Activated naive CD4-positive, alpha-beta T cell treated with anti-CD3 and anti-CD28 coated beads, Interleukin-2, amount 50 U/mL, for 24 hours (primary cell): ENCODE measurements around the gene C6orf163.

ENCODE experiments used
- H3K27ac Mint-ChIP-seq: one replicate; pipeline ENCODE4 v1.8.0; 2021; ENCODE audit warnings: mild to moderate bottlenecking, mixed read lengths
- H3K27me3 Mint-ChIP-seq: one replicate; pipeline ENCODE4 v1.8.0; 2021; ENCODE audit warnings: mixed read lengths
- H3K36me3 Mint-ChIP-seq: one replicate; pipeline ENCODE4 v1.8.0; 2021; ENCODE audit warnings: mixed read lengths
- H3K4me1 Mint-ChIP-seq: one replicate; pipeline ENCODE4 v1.8.0; 2021; ENCODE audit warnings: mixed read lengths
- H3K4me3 Mint-ChIP-seq: one replicate; pipeline ENCODE4 v1.8.0; 2021; ENCODE audit warnings: mild to moderate bottlenecking, mixed read lengths
- H3K9me3 Mint-ChIP-seq: one replicate; pipeline ENCODE4 v1.8.0; 2021; ENCODE audit warnings: mixed read lengths

Gene C6orf163

DNA sequence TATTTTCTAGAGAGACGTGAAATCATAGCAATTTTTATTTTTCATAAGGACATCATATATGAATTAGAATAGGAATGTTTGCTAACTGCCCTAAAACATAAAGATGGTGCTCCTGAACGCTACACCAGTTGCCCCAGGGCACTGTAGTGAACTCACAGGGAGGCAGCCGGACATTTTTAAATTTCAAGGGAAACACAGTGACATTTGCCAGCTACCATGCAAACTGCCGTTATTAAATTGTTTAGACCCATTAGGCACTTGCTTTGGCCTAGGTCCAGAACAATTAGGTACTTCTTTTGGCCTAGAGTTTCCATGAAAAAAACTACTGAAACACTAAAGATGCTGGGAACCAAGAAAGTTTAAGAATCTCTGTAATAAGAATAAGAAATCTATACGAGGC lies 38.2 kb downstream of the C6orf163 start:
- H3K4me1 Mint-ChIP-seq, result no peaks in the 10 kb centered on the region
- H3K36me3 Mint-ChIP-seq, result no peaks in the 10 kb centered on the region
- no peak overlapping the region for H3K27ac Mint-ChIP-seq
- no peak overlapping the region for H3K4me3 Mint-ChIP-seq
- no peaks in the 10 kb centered on the region for H3K27me3 Mint-ChIP-seq
- no peaks in the 10 kb centered on the region for H3K9me3 Mint-ChIP-seq

DNA sequence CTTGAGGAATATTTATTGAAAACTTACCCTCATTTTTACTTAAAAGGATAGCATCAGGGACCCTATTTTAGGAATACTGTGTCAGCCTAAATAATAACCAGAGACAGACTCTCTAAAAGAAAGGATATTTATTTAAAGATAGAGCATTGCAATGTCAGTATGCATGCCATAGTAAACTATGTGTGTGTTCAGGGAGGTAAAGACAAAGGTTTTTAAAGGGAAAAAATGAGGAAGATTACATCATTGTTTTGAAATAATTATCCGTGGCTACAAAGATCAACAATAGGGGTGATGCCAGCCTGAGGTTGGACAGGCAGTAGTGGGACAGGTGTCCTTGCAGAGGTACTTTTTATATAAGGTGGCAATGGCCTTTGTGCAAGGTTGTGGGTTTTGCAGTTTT lies 39.4 kb downstream of the C6orf163 start:
- H3K36me3 Mint-ChIP-seq, result no peaks in the 10 kb centered on the region
- no peaks in the 10 kb centered on the region for H3K4me1 Mint-ChIP-seq
- no peak overlapping the region for H3K27ac Mint-ChIP-seq
- no peaks in the 10 kb centered on the region for H3K27me3 Mint-ChIP-seq
- H3K4me3 Mint-ChIP-seq, result no peak overlapping the region
- no peaks in the 10 kb centered on the region for H3K9me3 Mint-ChIP-seq

DNA sequence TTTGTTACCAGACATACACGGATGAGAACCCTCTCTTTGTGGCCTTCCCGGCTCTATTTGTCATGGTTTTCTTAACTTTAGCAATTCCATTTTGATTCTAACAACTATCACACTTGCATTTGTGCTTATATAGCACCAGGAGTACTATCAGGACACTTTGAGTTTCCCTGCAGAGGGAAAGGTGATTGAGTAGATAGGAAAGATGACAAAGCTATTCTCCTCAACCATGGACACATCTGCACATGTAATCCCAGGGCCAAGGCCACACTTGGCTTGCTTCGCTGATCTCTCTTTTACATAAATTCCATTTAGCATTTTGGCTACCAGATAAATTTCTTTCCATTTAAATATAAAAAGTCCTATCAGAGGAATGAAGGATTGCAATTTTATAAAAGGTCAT lies 39.8 kb downstream of the C6orf163 start:
- H3K27ac Mint-ChIP-seq, result no peak overlapping the region
- H3K4me1 Mint-ChIP-seq, result no peaks in the 10 kb centered on the region
- no peak overlapping the region for H3K4me3 Mint-ChIP-seq
- H3K36me3 Mint-ChIP-seq, result no peaks in the 10 kb centered on the region
- no peaks in the 10 kb centered on the region for H3K9me3 Mint-ChIP-seq
- no peaks in the 10 kb centered on the region for H3K27me3 Mint-ChIP-seq

DNA sequence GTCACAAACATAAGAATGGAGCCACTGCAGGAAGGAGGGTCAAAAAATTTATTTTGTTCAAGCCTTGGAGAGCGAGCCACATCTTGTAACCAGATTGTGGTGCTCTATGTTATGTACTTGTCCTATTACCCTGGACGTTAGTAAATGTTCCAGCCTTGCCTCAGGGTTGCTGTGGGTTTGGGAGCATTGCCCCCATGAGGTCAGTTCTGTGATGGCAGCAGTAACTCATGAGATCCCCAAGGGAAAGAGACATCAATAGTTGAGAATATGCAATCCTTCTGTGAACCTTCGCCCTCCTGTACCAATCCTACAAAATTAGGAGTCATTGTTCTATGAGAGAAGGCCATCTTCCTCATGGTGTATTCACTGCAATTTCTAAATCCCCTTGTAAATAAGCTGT lies 46.7 kb downstream of the C6orf163 start:
- Mint-ChIP-seq H3K27me3 (no peaks in the 10 kb centered on the region), H3K36me3 (no peaks in the 10 kb centered on the region), H3K9me3 (no peaks in the 10 kb centered on the region), H3K4me3 (no peak overlapping the region), H3K4me1 (peaks cover 3% of the 10 kb centered on the region), H3K27ac (no peak overlapping the region)

DNA sequence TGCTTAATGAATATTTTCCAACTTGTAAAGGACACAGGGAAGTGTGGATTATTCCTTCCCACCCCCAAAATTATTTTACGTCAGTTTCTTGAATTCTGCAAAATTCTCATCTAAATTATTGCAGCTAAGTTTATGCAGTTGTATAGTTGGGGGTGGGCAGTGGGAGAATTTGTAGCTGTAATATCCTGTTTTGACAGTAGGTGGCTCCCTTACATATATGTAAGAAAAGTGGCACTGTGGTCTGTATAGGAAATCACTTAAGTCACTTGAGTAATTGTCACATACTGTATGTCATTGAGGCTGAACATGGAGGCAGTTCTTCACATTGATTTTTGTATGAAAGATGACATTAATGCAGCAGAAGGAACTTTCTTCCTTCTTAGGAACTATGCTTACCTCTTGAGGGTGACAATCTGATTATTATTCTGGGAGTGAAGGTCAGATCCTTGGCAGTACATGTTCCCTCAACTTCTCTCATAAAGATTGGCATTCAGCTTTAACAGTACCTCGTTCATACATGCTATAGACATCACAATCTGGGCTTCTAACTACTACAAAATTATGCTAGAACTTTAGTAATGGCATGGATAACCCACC lies 48.5 kb downstream of the C6orf163 start:
- Mint-ChIP-seq H3K27me3 (no peaks in the 10 kb centered on the region), H3K4me3 (no peak overlapping the region), H3K36me3 (no peaks in the 10 kb centered on the region), H3K9me3 (no peaks in the 10 kb centered on the region), H3K4me1 (peaks cover 3% of the 10 kb centered on the region), H3K27ac (no peak overlapping the region)

DNA sequence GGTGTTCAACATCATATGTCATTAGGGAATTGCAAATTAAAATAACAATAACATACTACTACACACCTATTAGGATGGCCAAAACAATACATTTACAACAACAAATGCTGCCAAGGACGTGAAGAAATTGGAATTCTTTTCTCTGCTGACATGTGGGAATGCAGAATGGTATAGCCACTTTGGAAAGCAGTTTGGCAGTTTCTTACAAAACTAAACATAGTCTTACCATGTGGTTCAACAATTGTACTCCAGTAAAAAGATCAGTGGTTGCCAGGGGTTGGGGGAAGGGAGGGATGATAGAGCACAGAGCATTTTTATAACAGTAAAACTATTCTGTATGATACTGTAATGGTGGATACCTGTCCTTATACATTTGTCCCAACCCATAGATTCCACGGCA lies 50.8 kb downstream of the C6orf163 start:
- peaks cover 3% of the 10 kb centered on the region for H3K4me1 Mint-ChIP-seq

DNA sequence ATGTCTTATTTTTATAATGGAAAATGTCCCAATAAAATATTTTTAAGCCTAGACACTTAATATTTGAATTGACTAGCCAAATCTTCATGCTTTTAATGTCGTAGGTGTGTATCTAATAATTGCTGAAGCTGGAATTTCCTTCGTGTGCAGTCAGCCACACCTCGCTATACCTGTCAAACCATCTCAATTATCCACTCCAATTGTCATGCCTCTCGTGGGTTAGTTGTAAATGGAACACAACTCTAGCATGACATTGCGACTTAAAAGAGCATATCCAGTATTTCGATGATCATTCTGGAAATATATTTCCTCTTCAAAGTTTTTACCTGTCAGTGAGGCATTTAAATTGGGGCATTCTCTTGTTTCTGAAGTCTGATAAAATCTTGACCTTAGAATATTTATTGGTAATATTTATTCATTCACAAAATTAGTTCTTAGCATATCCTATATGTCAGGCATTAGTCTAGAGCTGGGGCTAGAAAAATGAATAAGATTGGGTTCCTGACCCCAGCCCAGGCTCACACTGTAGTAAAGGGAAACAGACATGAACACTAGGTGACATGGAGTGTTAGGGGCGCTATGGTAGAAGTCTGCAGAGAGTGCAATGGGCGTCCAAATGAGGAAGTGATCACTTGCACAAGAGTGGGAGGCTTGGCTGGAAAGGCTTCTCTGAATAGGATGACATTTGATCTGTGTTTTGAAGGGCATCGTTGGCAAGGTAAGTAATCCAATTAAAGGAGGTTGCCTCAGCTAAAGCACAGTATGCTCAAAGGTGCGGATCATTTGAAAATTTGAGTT lies 52.2 kb downstream of the C6orf163 start:
- H3K4me3 Mint-ChIP-seq, result no peak overlapping the region

More for the DNA sequence above, 50.8 kb downstream of the C6orf163 start:
- H3K9me3 Mint-ChIP-seq, result no peaks in the 10 kb centered on the region
- no peaks in the 10 kb centered on the region for H3K27me3 Mint-ChIP-seq
- no peak overlapping the region for H3K27ac Mint-ChIP-seq
- no peak overlapping the region for H3K4me3 Mint-ChIP-seq
- no peaks in the 10 kb centered on the region for H3K36me3 Mint-ChIP-seq

DNA sequence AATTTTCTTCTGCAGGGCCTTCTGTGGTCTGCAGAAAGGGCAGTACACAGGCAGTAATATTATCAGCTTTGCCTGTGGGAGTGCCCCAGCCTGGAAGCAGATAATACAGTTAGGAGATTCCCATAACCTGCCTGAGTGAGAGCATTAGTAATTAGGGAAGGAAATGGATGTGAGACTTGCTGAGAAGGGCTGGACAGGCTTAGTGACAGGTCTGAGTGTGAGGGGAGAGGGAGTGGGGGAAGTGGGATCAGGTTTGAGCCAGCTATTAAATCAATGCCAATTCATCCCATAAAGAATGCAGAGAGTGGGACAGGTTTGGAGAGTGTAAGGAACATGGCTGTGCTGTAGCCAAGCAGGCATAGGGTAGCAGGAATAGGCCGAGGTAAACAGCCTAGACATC lies 53.0 kb downstream of the C6orf163 start:
- Mint-ChIP-seq H3K27me3 (no peaks in the 10 kb centered on the region), H3K27ac (no peak overlapping the region), H3K36me3 (no peaks in the 10 kb centered on the region), H3K9me3 (no peaks in the 10 kb centered on the region), H3K4me1 (peaks cover 3% of the 10 kb centered on the region), H3K4me3 (no peak overlapping the region)

More for the DNA sequence above, 52.2 kb downstream of the C6orf163 start:
- Mint-ChIP-seq H3K27ac (no peak overlapping the region), H3K27me3 (no peaks in the 10 kb centered on the region), H3K36me3 (no peaks in the 10 kb centered on the region), H3K9me3 (no peaks in the 10 kb centered on the region), H3K4me1 (peaks cover 3% of the 10 kb centered on the region)

DNA sequence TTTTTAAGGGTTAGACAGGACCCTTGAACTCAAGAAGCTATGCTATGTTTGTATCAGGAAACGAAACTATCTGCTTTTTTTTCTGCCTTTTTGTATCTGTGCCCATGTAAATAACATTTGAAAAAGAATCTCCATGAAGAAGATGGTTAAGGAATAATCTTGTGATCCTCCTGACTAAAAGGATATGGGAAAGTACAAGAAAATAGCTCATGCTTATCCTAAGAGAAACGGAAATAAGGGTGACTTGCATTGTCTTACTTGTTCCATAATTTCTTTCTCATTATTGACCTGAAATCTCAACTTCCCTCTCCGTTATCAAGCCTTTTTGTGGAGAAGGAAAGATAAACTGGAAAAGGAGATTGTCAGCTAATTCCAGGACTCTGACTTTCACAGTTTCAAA lies 57.2 kb downstream of the C6orf163 start:
- Mint-ChIP-seq H3K4me3 (no peak overlapping the region), H3K36me3 (no peaks in the 10 kb centered on the region), H3K27ac (no peak overlapping the region), H3K4me1 (no peaks in the 10 kb centered on the region), H3K27me3 (peaks cover 8% of the 10 kb centered on the region), H3K9me3 (no peaks in the 10 kb centered on the region)

DNA sequence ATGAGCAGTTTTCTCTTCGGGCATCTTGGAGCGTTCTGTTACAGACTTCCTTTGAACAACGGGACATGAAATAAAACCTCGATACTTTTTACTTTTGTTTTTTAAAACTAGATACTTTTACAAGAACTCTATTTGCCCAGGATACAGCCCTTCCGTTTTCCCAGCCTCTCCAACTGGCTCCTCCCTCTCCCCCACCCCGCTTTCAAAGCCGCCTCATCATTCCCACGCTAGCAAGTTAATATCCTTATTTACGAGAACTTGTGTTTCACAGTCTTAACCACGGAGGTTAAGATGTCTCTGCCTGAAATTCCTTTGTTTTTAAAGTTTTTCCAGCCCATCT lies 62.9 kb downstream of the C6orf163 start:
- peak overlapping the region; percentile 84 for H3K4me3 Mint-ChIP-seq
- peaks cover 15% of the 10 kb centered on the region for H3K4me1 Mint-ChIP-seq

DNA sequence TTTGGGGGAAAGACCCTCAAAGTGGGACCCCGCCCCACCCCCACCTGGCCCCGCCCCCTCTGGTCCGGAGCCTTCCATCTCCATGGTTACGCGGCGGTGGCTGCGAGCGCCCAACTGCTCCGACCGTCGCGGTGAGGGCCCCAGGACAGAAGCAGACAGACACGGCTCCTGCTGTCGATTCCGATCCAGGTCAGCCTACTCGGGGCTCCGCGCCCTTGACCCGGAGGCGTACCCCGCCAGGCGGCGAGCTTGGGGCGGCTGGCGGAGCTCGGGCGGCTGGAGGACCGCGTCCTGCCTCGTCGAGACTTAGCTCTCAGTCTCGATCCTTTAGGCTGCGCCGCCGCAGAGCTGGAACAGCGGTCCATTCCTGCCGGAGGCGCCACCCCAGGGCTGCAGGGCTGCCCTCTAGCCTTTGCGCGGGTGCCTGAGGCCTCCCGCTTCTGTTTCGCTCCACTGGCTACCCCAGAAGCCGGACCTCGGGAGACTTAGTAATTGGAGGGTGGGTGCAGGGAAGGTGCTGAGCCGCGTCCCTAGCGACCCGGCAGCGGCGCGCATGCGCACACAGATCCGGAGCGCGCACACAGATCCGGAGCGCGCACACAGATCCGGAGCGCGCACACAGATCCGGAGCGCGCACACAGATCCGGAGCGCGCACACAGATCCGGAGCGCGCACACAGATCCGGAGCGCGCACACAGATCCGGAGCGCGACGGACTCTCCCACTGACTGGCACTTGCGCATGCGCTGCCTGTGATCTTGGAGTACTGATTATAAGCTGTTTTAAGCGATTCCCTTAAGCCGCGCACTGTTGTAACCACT lies 63.5 kb downstream of the C6orf163 start, which contains the start of gene CFAP206:
CFAP206 (plus strand) TSS at position 72 of the 820 bp plus-strand sequence. CDS start 1,868 bp downstream, outside the sequence.
- Mint-ChIP-seq H3K27me3 (peaks cover 14% of the 10 kb centered on the region), H3K4me3 (peak within 1 kb of the TSS; percentile 84), H3K27ac (peak within 1 kb of the TSS; percentile 36), H3K36me3 (no peaks in the 10 kb centered on the region), H3K4me1 (peaks cover 15% of the 10 kb centered on the region), H3K9me3 (no peaks in the 10 kb centered on the region)

More for the DNA sequence above, 62.9 kb downstream of the C6orf163 start:
- Mint-ChIP-seq H3K27me3 (peaks cover 14% of the 10 kb centered on the region), H3K27ac (peak overlapping the region; percentile 36), H3K36me3 (no peaks in the 10 kb centered on the region), H3K9me3 (no peaks in the 10 kb centered on the region)

DNA sequence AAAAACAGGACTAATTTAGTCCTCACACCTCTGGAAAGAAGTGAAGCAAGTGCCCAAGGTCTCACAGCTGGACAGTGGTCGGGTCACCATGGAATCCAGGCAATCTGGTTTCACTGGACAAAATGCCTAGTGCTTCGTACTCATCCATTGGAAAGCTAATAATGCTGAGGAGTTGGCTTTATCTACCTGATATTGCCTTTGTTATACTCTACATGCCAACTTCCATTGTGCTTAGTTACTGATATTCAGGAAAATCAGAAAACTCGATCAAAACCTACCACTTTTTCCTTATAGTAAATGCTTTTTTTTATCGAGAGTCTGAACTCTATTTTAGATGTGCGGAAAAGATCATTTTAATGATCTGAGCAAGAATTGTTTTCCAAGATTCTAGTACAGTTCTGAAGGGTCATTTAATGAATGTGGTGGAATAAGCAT lies 64.1 kb downstream of the C6orf163 start:
- Mint-ChIP-seq H3K27ac (no peak overlapping the region), H3K27me3 (peaks cover 14% of the 10 kb centered on the region), H3K36me3 (no peaks in the 10 kb centered on the region), H3K4me1 (peaks cover 15% of the 10 kb centered on the region), H3K9me3 (no peaks in the 10 kb centered on the region), H3K4me3 (peak overlapping the region; percentile 84)
